HG03159 (cell line): ENCODE measurements around the gene ZBTB20.

ENCODE experiments used
- ATAC-seq: cut with Tn5 transposase; IDR thresholded peaks from one replicate; pipeline ENCODE4 v1.9.1; 2021; ENCODE audit warnings: mild to moderate bottlenecking, moderate library complexity; ENCODE audit not compliant: unreplicated experiment

ZBTB20 gene

DNA sequence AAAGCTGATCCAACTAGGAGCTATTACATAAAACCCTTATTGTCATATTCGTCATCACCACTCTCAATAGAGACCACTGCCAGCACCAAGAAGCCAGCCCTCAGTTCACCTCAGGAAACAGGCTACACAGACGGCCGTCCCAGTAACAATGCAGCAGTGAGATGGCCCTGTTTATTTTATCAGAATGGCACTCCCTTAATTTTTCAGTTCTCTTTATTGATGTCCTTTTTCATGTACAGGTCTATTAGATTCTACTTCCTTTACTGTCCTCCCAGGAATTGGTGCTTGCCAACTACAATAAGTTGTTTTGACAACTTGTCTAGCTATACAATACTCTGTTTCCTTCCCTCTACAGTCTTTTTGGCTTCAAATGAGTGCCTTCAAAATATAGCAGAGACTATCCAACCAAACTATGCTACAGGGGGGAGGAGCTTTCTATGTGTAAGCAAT, 272.5 kb downstream of the ZBTB20 start:
- ATAC-seq, result no peak

DNA sequence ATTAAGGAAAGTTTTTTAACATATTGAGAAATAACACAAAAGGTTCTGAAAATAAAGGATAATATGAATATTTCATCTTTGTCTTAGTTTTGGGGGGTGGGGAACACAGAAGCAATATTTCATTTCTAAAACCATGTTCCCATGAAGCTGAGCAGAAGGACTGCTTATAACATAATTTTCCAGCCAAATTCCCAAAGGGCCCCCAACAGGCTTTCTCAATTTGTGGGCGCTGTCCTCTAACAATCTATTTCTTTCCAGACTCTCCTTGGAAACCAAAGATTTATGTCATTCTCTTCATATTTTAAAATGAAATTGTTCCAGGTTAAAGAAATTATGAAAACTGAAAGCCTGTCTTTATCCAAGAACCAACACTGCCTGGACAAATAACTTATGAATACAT, 273.5 kb downstream of the ZBTB20 start:
- no peak for ATAC-seq

GRCh38 chr3:114872588-114872987, 274.5 kb downstream of the ZBTB20 start:
- no peak for ATAC-seq

DNA sequence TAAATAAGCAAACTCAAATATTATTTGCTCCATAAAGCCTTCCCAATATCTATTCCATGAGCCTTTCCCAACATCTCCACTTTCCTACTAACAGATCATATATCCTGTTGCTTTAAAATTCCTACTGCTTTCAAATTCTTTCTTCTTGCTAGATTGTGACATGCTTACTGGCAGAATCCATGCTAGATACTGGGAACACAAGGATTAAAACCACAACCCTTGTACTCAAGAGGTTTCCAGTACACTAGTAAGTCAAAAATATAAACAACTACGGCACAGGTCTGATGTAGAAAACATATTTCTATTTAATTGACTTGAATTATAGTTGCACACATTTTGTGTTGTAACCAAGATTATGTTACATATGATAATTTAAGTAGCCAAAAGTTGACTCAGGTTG, 275.0 kb downstream of the ZBTB20 start:
- no peak for ATAC-seq

DNA sequence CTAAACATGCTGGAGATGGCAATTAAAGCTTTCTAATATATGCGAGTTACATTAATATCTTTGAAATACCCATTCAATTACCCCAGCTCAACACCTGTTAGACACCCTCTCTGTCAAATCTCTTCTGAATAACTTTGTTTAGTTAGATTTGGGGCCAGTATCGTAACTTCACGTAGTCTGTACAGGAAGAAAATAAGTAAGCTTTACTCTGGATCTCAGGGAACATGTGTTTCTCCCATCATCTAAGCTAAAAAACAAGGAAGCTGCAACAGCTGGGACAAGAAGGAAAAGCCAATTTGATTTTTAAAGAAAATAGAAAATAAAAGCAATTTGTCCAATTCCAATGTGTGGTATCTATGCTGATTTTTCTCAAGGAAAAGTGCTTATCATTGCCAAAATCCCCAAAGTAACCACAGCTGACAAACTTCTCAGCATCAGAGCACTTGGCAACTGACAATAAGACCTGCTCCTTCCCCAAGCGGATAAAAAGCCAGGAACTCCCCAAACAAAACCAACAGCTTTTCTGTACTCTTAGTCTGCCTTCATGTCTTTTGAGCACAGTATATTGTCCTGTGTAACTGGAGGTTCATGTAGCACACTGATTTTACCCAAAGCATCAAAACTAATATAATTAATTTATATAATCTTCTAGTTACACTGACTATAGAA, 279.1 kb downstream of the ZBTB20 start:
- no peak for ATAC-seq

- no peak for ATAC-seq
These were observed 279.7 kb downstream of the ZBTB20 start for GRCh38 chr3:114867359-114867758.

GRCh38 chr3:114866430-114866829, 280.7 kb downstream of the ZBTB20 start:
- no peak for ATAC-seq

- ATAC-seq, result no peak
These were observed 282.1 kb downstream of the ZBTB20 start for GRCh38 chr3:114864970-114865369.

- no peak for ATAC-seq
These were observed 283.2 kb downstream of the ZBTB20 start for GRCh38 chr3:114863848-114864247.

DNA sequence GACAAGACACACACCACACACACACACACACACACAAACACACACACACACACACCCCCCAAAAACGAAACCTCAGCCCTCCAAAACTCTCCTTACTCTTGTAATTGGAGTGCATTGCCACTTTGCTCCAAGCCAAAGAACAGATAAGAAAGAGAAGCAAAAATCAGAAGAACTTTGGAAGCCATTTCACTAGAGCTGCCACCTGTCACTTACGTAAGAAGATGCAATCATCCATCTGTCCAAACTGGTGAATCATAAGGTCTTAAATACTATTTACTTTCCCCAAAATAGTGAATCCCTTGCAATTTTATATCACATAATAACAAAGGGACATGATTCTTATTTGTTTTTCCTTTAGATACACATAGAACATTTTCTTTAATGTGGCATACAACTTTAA, 285.4 kb downstream of the ZBTB20 start:
- ATAC-seq, result no peak

GRCh38 chr3:114860531-114860930, 286.6 kb downstream of the ZBTB20 start:
- no peak for ATAC-seq

- ATAC-seq, result no peak
These were observed 288.8 kb downstream of the ZBTB20 start for GRCh38 chr3:114858329-114858728.

GRCh38 chr3:114857299-114857701, 289.8 kb downstream of the ZBTB20 start:
- ATAC-seq, result no peak

DNA sequence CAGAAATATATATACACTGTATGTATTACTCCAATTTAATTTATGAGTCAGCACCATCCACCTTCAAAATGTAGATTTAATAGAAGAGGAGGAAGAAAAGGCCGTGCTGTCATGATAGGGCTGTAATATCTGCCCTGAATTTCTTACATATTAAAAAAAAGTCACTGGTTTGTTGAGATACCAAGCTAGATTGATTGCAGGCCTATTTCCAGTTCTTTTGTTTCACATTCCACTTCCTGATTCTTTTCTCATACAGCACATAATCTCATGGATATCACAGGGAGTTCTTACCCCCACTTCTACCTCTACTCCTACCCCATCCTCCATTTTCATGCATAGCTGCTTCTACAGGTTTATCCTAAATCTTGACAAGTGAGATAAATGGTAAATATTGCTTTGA, 290.3 kb downstream of the ZBTB20 start:
- no peak for ATAC-seq

- ATAC-seq, result no peak
These were observed 291.2 kb downstream of the ZBTB20 start for GRCh38 chr3:114855839-114856238.

DNA sequence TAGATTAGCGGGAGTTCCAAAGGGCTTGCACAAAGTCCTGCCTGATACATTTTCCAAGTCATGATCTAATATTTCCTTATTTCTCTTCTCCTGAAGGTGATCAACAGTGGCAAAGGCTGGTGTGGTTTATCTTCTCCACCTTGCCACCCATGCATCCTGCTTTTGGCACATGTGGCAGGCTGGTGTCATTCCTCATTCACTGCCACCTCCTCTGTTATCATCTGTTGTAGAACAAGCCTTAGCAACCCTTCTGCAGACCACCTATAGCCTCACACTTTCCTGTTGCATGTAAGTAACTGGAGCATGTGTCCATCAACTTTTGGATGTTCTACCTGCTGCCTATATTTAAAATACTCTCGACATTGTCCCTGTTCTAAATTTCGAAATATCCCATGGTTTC, 294.1 kb downstream of the ZBTB20 start:
- no peak for ATAC-seq

- no peak for ATAC-seq
These were observed 296.2 kb downstream of the ZBTB20 start for GRCh38 chr3:114850898-114851297.

- ATAC-seq, result no peak
These were observed 298.3 kb downstream of the ZBTB20 start for GRCh38 chr3:114848643-114849350.

DNA sequence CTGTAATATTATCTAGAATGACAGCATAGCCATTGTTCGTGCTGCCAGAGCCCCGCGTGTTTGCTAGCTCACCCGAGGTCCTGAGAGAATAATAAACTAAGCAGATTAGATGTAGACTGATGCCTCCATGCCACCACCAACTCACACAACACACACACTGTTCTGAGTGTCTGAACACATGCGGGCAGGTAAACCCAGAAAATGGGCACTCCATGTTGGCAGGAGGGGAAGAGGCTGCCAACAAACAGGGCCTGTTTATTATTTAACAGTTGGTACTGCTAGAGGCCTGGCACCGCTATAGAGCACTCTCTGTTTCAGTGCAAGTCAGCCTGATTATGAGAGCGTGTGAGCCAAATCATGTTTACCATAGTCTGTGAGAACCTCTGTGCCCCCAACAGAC, 299.0 kb downstream of the ZBTB20 start:
- ATAC-seq, result no peak

DNA sequence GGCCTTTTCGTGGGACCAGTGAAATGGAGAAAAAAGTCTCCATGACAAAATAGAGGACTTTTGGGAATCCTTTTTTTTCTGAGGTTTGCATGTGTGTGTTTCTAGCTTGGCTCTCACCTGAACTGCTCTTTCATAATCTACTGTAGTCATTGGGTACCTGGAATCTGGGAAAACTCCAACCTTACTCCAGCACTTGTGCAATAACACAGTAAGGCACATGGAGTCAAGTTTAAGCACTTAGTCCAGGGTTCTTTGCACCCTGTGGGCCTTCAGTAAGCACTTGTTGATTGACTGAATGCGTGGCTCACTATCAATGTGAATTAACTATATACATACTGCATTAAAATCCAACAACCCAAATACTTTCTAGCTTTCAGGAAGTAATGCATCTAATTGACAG, 299.5 kb downstream of the ZBTB20 start:
- no peak for ATAC-seq

GRCh38 chr3:114846779-114847178, 300.3 kb downstream of the ZBTB20 start:
- no peak for ATAC-seq

- no peak for ATAC-seq
These were observed 300.8 kb downstream of the ZBTB20 start for GRCh38 chr3:114846252-114846651.

DNA sequence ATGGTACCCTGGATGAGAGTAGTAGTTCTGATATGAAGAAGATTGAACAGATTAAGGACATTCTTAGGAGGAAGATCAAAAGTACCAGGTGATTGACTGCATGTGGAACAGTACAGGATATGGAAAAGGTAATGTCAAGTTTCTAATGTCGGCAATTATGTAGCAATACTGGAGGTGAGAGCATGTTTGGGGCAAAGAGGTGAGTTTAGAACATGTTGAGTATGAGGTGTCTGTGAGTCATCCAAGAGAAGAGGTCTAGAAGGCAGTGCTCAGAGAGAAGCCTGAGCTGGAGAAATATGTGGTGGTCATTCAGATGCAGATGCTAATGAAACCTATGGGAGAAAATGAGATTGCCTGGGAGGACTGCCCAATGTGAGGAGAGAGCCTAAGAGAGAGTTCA, 305.6 kb downstream of the ZBTB20 start:
- ATAC-seq, result no peak
